Mesenchymal stem cell (in vitro differentiated cells and primary cell): ENCODE measurements around the gene E2F7.
A peak's percentile ranks its signal among the peaks of the same experiment; 100 is the strongest.
"Not testable (repeated sequence)": the region's sequence is repeated elsewhere in the genome, so short reads cannot be mapped to it uniquely, and the experiment has no call there.

ENCODE experiments used
- DNase-seq: peaks from one replicate; pipeline ENCODE4 v3.0.0-alpha.2; 2013
- H2AFZ ChIP-seq: one replicate; pipeline ENCODE4 v1.6.1; 2013; ENCODE audit warnings: low read depth, mild to moderate bottlenecking, control low read depth, inconsistent platforms, low read length, moderate library complexity
- H2AK5ac ChIP-seq: 2 replicates; pipeline ENCODE4 v1.6.1; 2013; ENCODE audit warnings: low read length, moderate library complexity, mild to moderate bottlenecking, inconsistent platforms; ENCODE audit not compliant: severe bottlenecking
- H2BK120ac ChIP-seq: one replicate; pipeline ENCODE4 v1.6.1; 2013; ENCODE audit warnings: low read depth, mild to moderate bottlenecking, inconsistent platforms, low read length, moderate library complexity
- H2BK12ac ChIP-seq, 2 experiments: one replicate each; pipeline ENCODE4 v1.6.1; 2013; ENCODE audit warnings: inconsistent platforms in 2 of 2, low read length in 2 of 2, mild to moderate bottlenecking in 2 of 2, moderate library complexity in 2 of 2, control low read depth in 1 of 2
- H2BK15ac ChIP-seq: one replicate; pipeline ENCODE4 v1.6.1; 2013; ENCODE audit warnings: mild to moderate bottlenecking, low read depth, inconsistent platforms; ENCODE audit not compliant: poor library complexity, severe bottlenecking
- H2BK5ac ChIP-seq: 2 replicates; pipeline ENCODE4 v1.6.1; 2013; ENCODE audit warnings: low read depth, mild to moderate bottlenecking, low read length, control low read depth, inconsistent platforms; ENCODE audit not compliant: poor library complexity, severe bottlenecking
- H3K14ac ChIP-seq, 2 experiments: one replicate each; pipeline ENCODE4 v1.6.1; 2013; ENCODE audit warnings: inconsistent platforms in 2 of 2, low read length in 2 of 2, control low read depth in 1 of 2, mild to moderate bottlenecking in 1 of 2, moderate library complexity in 1 of 2
- H3K18ac ChIP-seq, 2 experiments: one replicate each; pipeline ENCODE4 v1.6.1; 2013; ENCODE audit warnings: inconsistent platforms in 2 of 2, low read length in 2 of 2, control low read depth in 1 of 2, low read depth in 1 of 2, mild to moderate bottlenecking in 1 of 2
- H3K23ac ChIP-seq, 2 experiments: one replicate each; pipeline ENCODE4 v1.6.1; 2013; ENCODE audit warnings: inconsistent platforms in 2 of 2, low read length in 2 of 2, mild to moderate bottlenecking in 2 of 2, moderate library complexity in 2 of 2, control low read depth in 1 of 2
- H3K27ac ChIP-seq: 2 replicates; pipeline ENCODE4 v1.5.1; 2013; ENCODE audit warnings: mild to moderate bottlenecking, moderate library complexity, low read length, control low read depth, inconsistent platforms; ENCODE audit not compliant: poor library complexity, severe bottlenecking
- H3K27me3 ChIP-seq, 2 experiments: 2 replicates each; pipeline versions ENCODE4 v1.6.1 to v1.7.0; 2013; ENCODE audit warnings: low read length in 2 of 2, mild to moderate bottlenecking in 2 of 2, moderate library complexity in 2 of 2, control low read depth in 1 of 2, inconsistent platforms in 1 of 2; ENCODE audit not compliant: control insufficient read depth in 1 of 2, insufficient read depth in 1 of 2
- H3K36me3 ChIP-seq, 2 experiments: 2 replicates each; pipeline versions ENCODE4 v1.6.1 to v1.7.0; 2013; ENCODE audit warnings: low read length in 2 of 2, control low read depth in 1 of 2, inconsistent platforms in 1 of 2, low read depth in 1 of 2, mild to moderate bottlenecking in 1 of 2; ENCODE audit not compliant: insufficient read depth in 2 of 2, control insufficient read depth in 1 of 2
- H3K4ac ChIP-seq, 2 experiments: one replicate each; pipeline ENCODE4 v1.6.1; 2013; ENCODE audit warnings: inconsistent platforms in 2 of 2, low read length in 2 of 2, mild to moderate bottlenecking in 2 of 2, moderate library complexity in 2 of 2, control low read depth in 1 of 2, low read depth in 1 of 2
- H3K4me1 ChIP-seq: 2 replicates; pipeline ENCODE4 v1.6.1; 2013; ENCODE audit warnings: low read depth, low read length, control low read depth; ENCODE audit not compliant: control insufficient read depth, insufficient read depth
- H3K4me2 ChIP-seq: 2 replicates; pipeline ENCODE4 v1.6.1; 2013; ENCODE audit warnings: low read length, mild to moderate bottlenecking, inconsistent platforms; ENCODE audit not compliant: poor library complexity, severe bottlenecking
- H3K4me3 ChIP-seq, 2 experiments: 2 replicates each; pipeline versions ENCODE4 v1.5.1 to v1.7.0; 2013; ENCODE audit warnings: low read length in 2 of 2, mild to moderate bottlenecking in 2 of 2, control low read depth in 1 of 2, low read depth in 1 of 2; ENCODE audit not compliant: insufficient read depth in 1 of 2
- H3K79me1 ChIP-seq: replicated peaks from 2 replicates; pipeline ENCODE4 v1.6.1; 2013; ENCODE audit warnings: mild to moderate bottlenecking, control low read depth, low read length, inconsistent platforms; ENCODE audit not compliant: poor library complexity, severe bottlenecking
- H3K9ac ChIP-seq: 2 replicates; pipeline ENCODE4 v1.7.0; 2013; ENCODE audit warnings: mild to moderate bottlenecking, low read length, moderate library complexity
- H3K9me3 ChIP-seq: 2 replicates; pipeline ENCODE4 v1.7.0; 2013; ENCODE audit warnings: mild to moderate bottlenecking, low read length; ENCODE audit not compliant: control insufficient read depth
- H4K8ac ChIP-seq: one replicate; pipeline ENCODE4 v1.6.1; 2013; ENCODE audit warnings: inconsistent platforms, mild to moderate bottlenecking, low read length, moderate library complexity
- H4K91ac ChIP-seq: one replicate; pipeline ENCODE4 v1.6.1; 2013; ENCODE audit warnings: mild to moderate bottlenecking, low read length, inconsistent platforms
- WGBS: methylation state at CpG from one replicate; pipeline ENCODE4 v1.1.7; 2013; ENCODE audit warnings: mixed read lengths; 5-methylcytosine and 5-hydroxymethylcytosine counted together

E2F7 gene

DNA sequence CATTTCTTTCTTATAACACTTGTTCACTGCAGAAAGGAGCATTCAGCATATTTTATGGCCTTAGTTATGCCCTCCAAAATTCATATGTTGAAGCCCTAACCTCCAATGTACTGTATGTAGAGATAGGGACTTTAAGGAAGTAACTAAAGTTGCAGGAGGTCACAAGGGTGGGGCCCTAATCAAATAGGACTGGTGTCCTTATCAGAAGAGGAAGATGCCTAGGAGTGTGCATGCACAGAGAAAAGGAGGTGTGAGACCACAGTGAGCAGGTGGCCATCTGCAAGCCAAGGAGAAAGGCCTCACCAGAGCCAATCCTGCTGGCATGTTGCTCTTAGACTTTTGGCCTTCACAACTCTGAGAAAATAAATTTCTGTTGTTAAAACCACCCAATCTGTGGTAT lies 12.9 kb upstream of the E2F7 start:
- no peak overlapping the region for H2BK15ac ChIP-seq
- no peak overlapping the region for H3K4me2 ChIP-seq
- H3K4me1 ChIP-seq = no peaks in the 10 kb centered on the region
- no peak overlapping the region for H4K91ac ChIP-seq
- DNase-seq = no peak
- no peak overlapping the region for H2AFZ ChIP-seq
- no peak overlapping the region for H2BK120ac ChIP-seq
- H3K9me3 ChIP-seq = no peaks in the 10 kb centered on the region
- H3K14ac ChIP-seq = no peak overlapping the region
- H3K27me3 ChIP-seq = no peaks in the 10 kb centered on the region
- no peak overlapping the region for H3K9ac ChIP-seq
- H2AK5ac ChIP-seq = no peak overlapping the region
- no peak overlapping the region for H3K4me3 ChIP-seq
- no peaks in the 10 kb centered on the region for H3K79me1 ChIP-seq
- H3K36me3 ChIP-seq = no peaks in the 10 kb centered on the region
- no peak overlapping the region for H3K4ac ChIP-seq
- H3K23ac ChIP-seq = no peak overlapping the region
- H3K18ac ChIP-seq = no peak overlapping the region
- H3K27ac ChIP-seq = no peak overlapping the region
- no peak overlapping the region for H2BK5ac ChIP-seq
- no peak overlapping the region for H4K8ac ChIP-seq
- no peak overlapping the region for H2BK12ac ChIP-seq

DNA sequence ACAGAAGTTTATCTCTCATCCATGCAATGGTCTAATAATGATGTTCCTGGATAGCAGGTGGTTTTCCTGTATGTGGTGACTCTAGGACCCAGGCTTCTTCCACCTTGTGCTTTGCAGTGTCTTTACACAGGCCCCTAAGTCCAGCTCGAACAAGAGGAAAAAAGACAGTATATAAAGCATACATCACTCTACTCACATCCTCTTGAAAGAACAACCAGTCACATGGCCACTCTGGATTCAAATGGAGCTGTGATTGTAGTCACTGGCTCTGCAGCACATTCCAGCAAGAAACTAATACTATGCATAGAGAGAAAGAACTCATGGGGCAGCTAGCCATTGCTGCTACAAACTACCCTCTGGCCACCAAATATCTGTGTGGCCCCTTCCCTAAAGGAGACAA lies 11.5 kb upstream of the E2F7 start:
- Histone ChIP-seq H3K4ac (no peak overlapping the region), H3K9ac (no peak overlapping the region), H2AFZ (no peak overlapping the region), H2BK120ac (no peak overlapping the region), H4K91ac (no peak overlapping the region), H3K23ac (no peak overlapping the region), H3K79me1 (no peaks in the 10 kb centered on the region), H2AK5ac (no peak overlapping the region), H3K9me3 (no peaks in the 10 kb centered on the region), H3K4me1 (peaks cover 3% of the 10 kb centered on the region), H3K27me3 (no peaks in the 10 kb centered on the region), H3K36me3 (no peaks in the 10 kb centered on the region), H3K4me3 (no peak overlapping the region), H3K14ac (no peak overlapping the region), H4K8ac (no peak overlapping the region), H2BK5ac (no peak overlapping the region), H2BK15ac (no peak overlapping the region), H3K18ac (no peak overlapping the region), H2BK12ac (no peak overlapping the region), H3K4me2 (no peak overlapping the region), H3K27ac (no peak overlapping the region)
- WGBS = 54% methylated on average over 1 of the region's 1 CpG
- no peak for DNase-seq

DNA sequence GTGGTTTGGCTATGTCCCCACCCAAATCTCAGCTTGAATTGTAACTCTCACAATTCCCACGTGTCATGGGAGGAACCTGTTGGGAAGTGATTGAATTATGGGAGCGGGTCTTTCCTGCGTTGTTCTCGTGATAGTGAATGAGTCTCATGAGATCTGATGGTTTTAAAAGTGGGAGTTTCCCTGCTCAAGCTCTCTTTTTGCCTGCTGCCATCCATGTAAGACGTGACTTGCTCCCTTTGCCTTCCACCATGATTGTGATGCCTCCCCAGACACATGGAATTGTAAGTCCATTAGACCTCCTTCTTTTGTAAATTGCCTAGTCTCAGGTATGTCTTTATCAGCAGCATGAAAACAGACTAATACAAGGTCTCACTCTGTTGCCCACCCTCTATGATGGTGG lies 8.5 kb upstream of the E2F7 start:
- H4K8ac ChIP-seq, H3K18ac ChIP-seq, H2AK5ac ChIP-seq, H4K91ac ChIP-seq, H2BK5ac ChIP-seq, DNase-seq, H3K4ac ChIP-seq, H3K27me3 ChIP-seq, H2BK120ac ChIP-seq, H3K36me3 ChIP-seq, H2BK15ac ChIP-seq, H3K4me3 ChIP-seq, H3K27ac ChIP-seq, H2AFZ ChIP-seq, H3K23ac ChIP-seq, H3K79me1 ChIP-seq, H3K4me2 ChIP-seq, H3K14ac ChIP-seq, H3K9me3 ChIP-seq, H2BK12ac ChIP-seq, H3K9ac ChIP-seq, H3K4me1 ChIP-seq: not testable (repeated sequence)
- 86% methylated on average over 5 of the region's 5 CpGs for WGBS

DNA sequence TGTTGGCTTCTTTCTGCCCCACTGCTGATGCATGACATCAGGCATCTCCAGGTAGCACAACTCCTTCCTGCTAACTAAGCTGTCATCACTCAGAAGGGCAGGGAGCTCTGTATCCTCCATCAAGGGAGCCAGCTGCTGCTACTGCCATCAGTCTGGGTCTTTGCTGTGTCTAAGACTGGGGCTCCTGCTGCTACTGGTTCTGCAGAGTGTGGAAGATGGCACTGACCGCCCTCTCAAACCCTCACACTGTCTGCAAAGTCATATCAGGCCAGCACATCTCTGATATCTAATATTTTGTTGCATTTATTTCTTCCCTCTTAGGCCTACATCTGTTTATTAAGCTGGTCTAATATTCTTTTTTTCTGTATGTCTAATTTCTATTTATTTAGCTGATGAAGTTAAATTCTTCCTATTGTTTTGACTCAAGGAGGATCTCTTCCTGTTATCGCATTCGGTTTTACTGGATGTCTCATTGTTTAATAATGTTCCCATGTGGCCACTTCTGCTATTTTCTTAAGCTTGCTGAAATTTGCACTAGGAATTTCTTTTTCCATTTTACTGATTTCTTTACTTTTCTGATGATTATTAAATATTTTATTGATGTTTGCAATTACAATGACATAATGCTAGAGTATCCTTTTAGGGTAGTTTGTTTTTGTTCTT lies 7.6 kb upstream of the E2F7 start:
- no peaks in the 10 kb centered on the region for H3K9me3 ChIP-seq
- H3K4me2 ChIP-seq = no peak overlapping the region
- H4K91ac ChIP-seq = no peak overlapping the region
- H3K4me3 ChIP-seq = no peak overlapping the region
- no peaks in the 10 kb centered on the region for H3K27me3 ChIP-seq
- no peak overlapping the region for H2BK120ac ChIP-seq
- peak overlapping the region in 1 of 2 experiments; percentile 18 for H3K14ac ChIP-seq
- no peak overlapping the region for H3K27ac ChIP-seq
- H3K4ac ChIP-seq = no peak overlapping the region
- no peak overlapping the region for H3K9ac ChIP-seq
- WGBS = 100% methylated on average over 2 of the region's 3 CpGs
- no peak overlapping the region for H2BK15ac ChIP-seq
- DNase-seq = no peak
- H3K36me3 ChIP-seq = no peaks in the 10 kb centered on the region
- H3K4me1 ChIP-seq = peaks cover 3% of the 10 kb centered on the region
- H4K8ac ChIP-seq = no peak overlapping the region
- no peak overlapping the region for H2AFZ ChIP-seq
- H2AK5ac ChIP-seq = no peak overlapping the region
- no peak overlapping the region for H2BK12ac ChIP-seq
- H2BK5ac ChIP-seq = no peak overlapping the region
- no peak overlapping the region for H3K23ac ChIP-seq
- H3K79me1 ChIP-seq = no peaks in the 10 kb centered on the region
- peak overlapping the region in 1 of 2 experiments; percentile 37 for H3K18ac ChIP-seq
